Activated CD4-positive, alpha-beta T cell treated with anti-CD3 and anti-CD28 coated beads, Interleukin-2, Interleukin-4, amounts not matched to agents 100 ng/mL and 50 ng/mL, durations not matched to agents 16 hours and 8 hours (primary cell): ENCODE data around the gene OPCML.

Experiments used
- DNase-seq: peaks from one replicate; pipeline ENCODE4 v3.0.0-alpha.2; 2020; ENCODE audit warnings: low spot score

OPCML gene

GRCh38 chr11:133232665-133233064 is 299.6 kb downstream of the OPCML start:
- DNase-seq: no peak

GRCh38 chr11:133230431-133230830 is 301.9 kb downstream of the OPCML start:
- DNase-seq: no peak

- DNase-seq: peak; percentile 0
Measured at GRCh38 chr11:133228471-133229329, 303.6 kb downstream of the OPCML start.

GRCh38 chr11:133227632-133228111 is 304.6 kb downstream of the OPCML start:
- no peak for DNase-seq

GRCh38 chr11:133224271-133224670 is 308.0 kb downstream of the OPCML start:
- DNase-seq: no peak

GRCh38 chr11:133222425-133223330 is 309.6 kb downstream of the OPCML start:
- DNase-seq: no peak

GRCh38 chr11:133219543-133219942 is 312.8 kb downstream of the OPCML start:
- DNase-seq: no peak

- DNase-seq: no peak
Measured at GRCh38 chr11:133216813-133217212, 315.5 kb downstream of the OPCML start.

- DNase-seq: no peak
Measured at GRCh38 chr11:133215596-133216230, 316.6 kb downstream of the OPCML start.

- DNase-seq: no peak
Measured at GRCh38 chr11:133214646-133215045, 317.7 kb downstream of the OPCML start.

GRCh38 chr11:133212201-133212600 is 320.1 kb downstream of the OPCML start:
- no peak for DNase-seq

GRCh38 chr11:133207995-133208394 is 324.3 kb downstream of the OPCML start:
- no peak for DNase-seq

- no peak for DNase-seq
Measured at GRCh38 chr11:133206313-133207005, 325.8 kb downstream of the OPCML start.

GRCh38 chr11:133204158-133204557 is 328.1 kb downstream of the OPCML start:
- no peak for DNase-seq

GRCh38 chr11:133202816-133203215 is 329.5 kb downstream of the OPCML start:
- no peak for DNase-seq

- no peak for DNase-seq
Measured at GRCh38 chr11:133198438-133198837, 333.9 kb downstream of the OPCML start.

- no peak for DNase-seq
Measured at GRCh38 chr11:133197425-133197824, 334.9 kb downstream of the OPCML start.

GRCh38 chr11:133191931-133192330 is 340.4 kb downstream of the OPCML start:
- DNase-seq: no peak

GRCh38 chr11:133181667-133182066 is 350.6 kb downstream of the OPCML start:
- DNase-seq: no peak

GRCh38 chr11:133181066-133181465 is 351.2 kb downstream of the OPCML start:
- DNase-seq: no peak

GRCh38 chr11:133180201-133180600 is 352.1 kb downstream of the OPCML start:
- DNase-seq: no peak

GRCh38 chr11:133176748-133177147 is 355.6 kb downstream of the OPCML start:
- DNase-seq: no peak
